MM.1S (cell line): ENCODE data around the gene RPS19BP1.
"Not testable (repeated sequence)": the region's sequence is repeated elsewhere in the genome, so short reads cannot be mapped to it uniquely, and the experiment has no call there.

Experiments
- CTCF ChIP-seq: fragments of 300-600 bp; sonication (generic); IDR thresholded peaks from 2 replicates; pipeline ENCODE4 v1.5.1; 2016; ENCODE audit warnings: antibody characterized with exemption, low read length, mixed read lengths
- EZH2 ChIP-seq: fragments of 300-600 bp; sonication (generic); optimal IDR thresholded peaks from 2 replicates; pipeline ENCODE3; 2017; ENCODE audit warnings: low read depth, mild to moderate bottlenecking, antibody characterized with exemption, low read length, mixed read lengths

- TF ChIP-seq CTCF, EZH2: not testable (repeated sequence)
Observed at GRCh38 chr22:39522091-39522490, 10.5 kb downstream of the RPS19BP1 start.
